HepG2 (cell line): ENCODE measurements around the gene LBR. TPM values are rescaled to one million over a fixed set of nuclear protein-coding genes. Genes with fewer than 3 reads are reported as not detected.

Source experiments
- ARID4A ChIP-seq: sonication (generic); formaldehyde crosslinking; IDR thresholded peaks from 2 replicates; pipeline ENCODE4 v1.5.0; 2020; ENCODE audit warnings: mild to moderate bottlenecking, missing genetic modification reagents, borderline replicate concordance
- CCAR2 ChIP-seq: fragments of 200-400 bp; formaldehyde crosslinking; optimal IDR thresholded peaks from 2 replicates; pipeline ENCODE3; 2018; ENCODE audit warnings: low read depth, mild to moderate bottlenecking, low read length, moderate library complexity
- HNRNPK ChIP-seq: fragments of 200-400 bp; formaldehyde crosslinking; IDR thresholded peaks from 2 replicates; pipeline ENCODE4 v1.6.1; 2018; ENCODE audit warnings: low read length, low read depth, moderate library complexity, mild to moderate bottlenecking; ENCODE audit not compliant: poor library complexity, severe bottlenecking
- IRF9 ChIP-seq: sonication (generic); formaldehyde crosslinking; IDR thresholded peaks from 2 replicates; pipeline ENCODE4 v1.8.0; 2022; ENCODE audit warnings: missing genetic modification reagents, mild to moderate bottlenecking, borderline replicate concordance
- NAIF1 ChIP-seq: sonication (generic); formaldehyde crosslinking; IDR thresholded peaks from 2 replicates; pipeline ENCODE4 v1.5.0; 2020; ENCODE audit warnings: mild to moderate bottlenecking, missing genetic modification reagents, borderline replicate concordance
- SRSF4 ChIP-seq: fragments of 200-400 bp; formaldehyde crosslinking; IDR thresholded peaks from one replicate; pipeline ENCODE4 v1.6.1; 2018; ENCODE audit warnings: mild to moderate bottlenecking, low read depth, low read length, moderate library complexity; ENCODE audit not compliant: poor library complexity, severe bottlenecking
- TOPORS ChIP-seq: sonication (generic); formaldehyde crosslinking; IDR thresholded peaks from 2 replicates; pipeline ENCODE4 v1.8.0; 2023; ENCODE audit warnings: mild to moderate bottlenecking, missing genetic modification reagents
- ZHX1 ChIP-seq: sonication (generic); formaldehyde crosslinking; IDR thresholded peaks from 2 replicates; pipeline ENCODE4 v1.8.1; 2022; ENCODE audit warnings: low read depth, mild to moderate bottlenecking, missing genetic modification reagents
- ZNF205 ChIP-seq: IDR thresholded peaks from 2 replicates; pipeline ENCODE4 v1.6.1; 2018; ENCODE audit warnings: missing biosample characterization, missing genetic modification reagents
- ZNF251 ChIP-seq: sonication (generic); formaldehyde crosslinking; IDR thresholded peaks from 2 replicates; pipeline ENCODE4 v1.9.0; 2021; ENCODE audit warnings: mild to moderate bottlenecking, missing genetic modification reagents
- ZNF383 ChIP-seq: sonication (generic); formaldehyde crosslinking; IDR thresholded peaks from 2 replicates; pipeline ENCODE4 v1.4.0; 2020; ENCODE audit warnings: missing genetic modification reagents, mild to moderate bottlenecking, borderline replicate concordance
- ZNF652 ChIP-seq: IDR thresholded peaks from 2 replicates; pipeline ENCODE4 v1.6.1; 2016; ENCODE audit warnings: low read depth, borderline replicate concordance
- ZNF749 ChIP-seq: sonication (generic); formaldehyde crosslinking; IDR thresholded peaks from 2 replicates; pipeline ENCODE4 v1.8.0; 2022; ENCODE audit warnings: mild to moderate bottlenecking, missing genetic modification reagents, moderate library complexity, borderline replicate concordance
- polyA plus RNA-seq, 8 experiments: library from polyadenylated mRNA; depleted of rRNA in 3 of 8; stranded (reverse) in 7 of 8; unstranded in 1 of 8; fragments of >200 nt; fragmentation: Illumina TruSeq in 4 of 8; extraction: Trizol in 4 of 8; gene quantifications; 2 replicates each; pipeline versions ENCODE4 v1.2.1 to v1.2.3, GENCODE V29; 2011 to 2016; ENCODE audit warnings: low read depth in 4 of 8, missing spikeins in 1 of 8, mixed read lengths in 1 of 8; ENCODE audit not compliant: insufficient read depth in 1 of 8
- total RNA-seq, 5 experiments: library from RNA; depleted of rRNA; stranded (reverse); fragments of >200 nt; fragmentation: Illumina TruSeq; extraction: Trizol; gene quantifications; 2 replicates each; pipeline ENCODE4 v1.2.3, GENCODE V29; 2016; ENCODE audit warnings: low read depth in 1 of 5
- TF ChIP-seq, protein P1 (sequence below): sonication (generic); formaldehyde crosslinking; IDR thresholded peaks from 2 replicates; pipeline ENCODE4 v1.4.0; 2020; ENCODE audit warnings: missing genetic modification reagents

Gene LBR
- total and polyA plus RNA-seq, 2 of the 13 experiments (the other 11 are each of a cell fraction or from before 2014, with no cell fraction given): 38.9 to 76.7 TPM

DNA sequence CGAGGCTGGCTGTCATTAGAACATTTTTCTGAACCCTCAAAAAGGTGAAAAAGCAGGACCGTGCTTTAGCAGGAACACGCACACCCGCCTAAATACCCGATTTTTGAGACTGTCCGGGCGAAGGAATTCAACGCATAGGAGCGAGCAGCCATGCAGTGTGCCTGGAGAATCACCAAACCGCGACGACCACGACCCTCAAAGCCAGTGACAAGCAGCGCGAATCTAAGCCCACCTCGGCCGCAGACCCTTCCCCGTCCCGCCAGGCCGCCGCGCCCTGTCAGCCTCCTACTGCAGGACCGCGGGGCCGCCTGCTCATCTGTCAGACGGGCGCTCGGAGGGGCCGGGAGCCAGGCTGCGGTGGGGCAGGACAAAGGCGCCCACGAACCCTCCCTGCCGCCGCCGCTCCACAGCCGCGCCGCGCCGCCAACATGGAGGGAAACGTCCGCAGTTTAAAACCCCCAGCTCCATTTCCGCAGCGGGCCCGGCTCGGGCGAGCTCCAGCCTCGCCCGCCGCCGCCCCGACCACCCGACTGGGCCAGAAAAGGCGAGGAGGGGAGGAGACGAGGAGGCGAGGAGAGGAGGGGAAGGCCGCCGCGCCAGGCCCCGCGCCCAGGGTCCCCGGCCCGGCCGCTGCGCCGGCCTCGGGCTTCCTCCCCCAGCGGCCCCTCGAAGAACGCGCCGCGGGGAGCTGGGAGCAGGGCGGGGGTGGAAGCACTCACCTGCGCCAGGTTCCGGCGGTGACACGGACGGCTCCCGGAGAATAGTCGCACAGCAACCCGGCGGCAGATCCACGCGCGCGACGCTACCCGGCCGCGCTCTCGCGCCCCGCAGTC lies at the start of gene LBR (continued):
- TF ChIP-seq ARID4A (CRISPR knock-in tag): peak; percentile 12; the same call in 1 of the 2 replicates
- no peak for TF ChIP-seq NAIF1 (CRISPR knock-in tag)
- 0 out of 2 replicates have a peak, but pooled peaks have one; percentile 14 for TF ChIP-seq ZNF205 (CRISPR knock-in tag)
- peak; percentile 14 for TF ChIP-seq HNRNPK
- no peak for TF ChIP-seq ZNF251 (CRISPR knock-in tag)
- TF ChIP-seq, protein P1, sequence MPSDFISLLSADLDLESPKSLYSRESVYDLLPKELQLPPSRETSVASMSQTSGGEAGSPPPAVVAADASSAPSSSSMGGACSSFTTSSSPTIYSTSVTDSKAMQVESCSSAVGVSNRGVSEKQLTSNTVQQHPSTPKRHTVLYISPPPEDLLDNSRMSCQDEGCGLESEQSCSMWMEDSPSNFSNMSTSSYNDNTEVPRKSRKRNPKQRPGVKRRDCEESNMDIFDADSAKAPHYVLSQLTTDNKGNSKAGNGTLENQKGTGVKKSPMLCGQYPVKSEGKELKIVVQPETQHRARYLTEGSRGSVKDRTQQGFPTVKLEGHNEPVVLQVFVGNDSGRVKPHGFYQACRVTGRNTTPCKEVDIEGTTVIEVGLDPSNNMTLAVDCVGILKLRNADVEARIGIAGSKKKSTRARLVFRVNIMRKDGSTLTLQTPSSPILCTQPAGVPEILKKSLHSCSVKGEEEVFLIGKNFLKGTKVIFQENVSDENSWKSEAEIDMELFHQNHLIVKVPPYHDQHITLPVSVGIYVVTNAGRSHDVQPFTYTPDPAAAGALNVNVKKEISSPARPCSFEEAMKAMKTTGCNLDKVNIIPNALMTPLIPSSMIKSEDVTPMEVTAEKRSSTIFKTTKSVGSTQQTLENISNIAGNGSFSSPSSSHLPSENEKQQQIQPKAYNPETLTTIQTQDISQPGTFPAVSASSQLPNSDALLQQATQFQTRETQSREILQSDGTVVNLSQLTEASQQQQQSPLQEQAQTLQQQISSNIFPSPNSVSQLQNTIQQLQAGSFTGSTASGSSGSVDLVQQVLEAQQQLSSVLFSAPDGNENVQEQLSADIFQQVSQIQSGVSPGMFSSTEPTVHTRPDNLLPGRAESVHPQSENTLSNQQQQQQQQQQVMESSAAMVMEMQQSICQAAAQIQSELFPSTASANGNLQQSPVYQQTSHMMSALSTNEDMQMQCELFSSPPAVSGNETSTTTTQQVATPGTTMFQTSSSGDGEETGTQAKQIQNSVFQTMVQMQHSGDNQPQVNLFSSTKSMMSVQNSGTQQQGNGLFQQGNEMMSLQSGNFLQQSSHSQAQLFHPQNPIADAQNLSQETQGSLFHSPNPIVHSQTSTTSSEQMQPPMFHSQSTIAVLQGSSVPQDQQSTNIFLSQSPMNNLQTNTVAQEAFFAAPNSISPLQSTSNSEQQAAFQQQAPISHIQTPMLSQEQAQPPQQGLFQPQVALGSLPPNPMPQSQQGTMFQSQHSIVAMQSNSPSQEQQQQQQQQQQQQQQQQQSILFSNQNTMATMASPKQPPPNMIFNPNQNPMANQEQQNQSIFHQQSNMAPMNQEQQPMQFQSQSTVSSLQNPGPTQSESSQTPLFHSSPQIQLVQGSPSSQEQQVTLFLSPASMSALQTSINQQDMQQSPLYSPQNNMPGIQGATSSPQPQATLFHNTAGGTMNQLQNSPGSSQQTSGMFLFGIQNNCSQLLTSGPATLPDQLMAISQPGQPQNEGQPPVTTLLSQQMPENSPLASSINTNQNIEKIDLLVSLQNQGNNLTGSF (CRISPR knock-in tag): no peak
- TF ChIP-seq SRSF4: no peak
- no peak for TF ChIP-seq ZNF749 (CRISPR knock-in tag)
- peak; percentile 11; the same call in 1 of the 2 replicates for TF ChIP-seq IRF9 (CRISPR knock-in tag)
- no peak for TF ChIP-seq CCAR2
- no peak; the same call in 1 of the 2 replicates for TF ChIP-seq TOPORS (CRISPR knock-in tag)
- no peak for TF ChIP-seq ZNF652 (CRISPR knock-in tag)
- no peak for TF ChIP-seq ZNF383
- TF ChIP-seq ZHX1 (CRISPR knock-in tag): no peak
